ENCODE data around the gene AHRR. TPM values are rescaled to one million over a fixed set of nuclear protein-coding genes. Genes with fewer than 3 reads are reported as not detected.
"Not testable (repeated sequence)": the region's sequence is repeated elsewhere in the genome, so short reads cannot be mapped to it uniquely, and the experiment has no call there.

AHRR gene
- total RNA-seq, 1 experiment from 2014 or later, result 3.2 TPM

GRCh38 chr5:401146-402034 is 79.9 kb downstream of the AHRR start:
- no TSS peak for BruUV-seq (replicated peaks)
- CTCF ChIA-PET, result interaction anchor here (0.6 to 0.8 kb wide), 2 partner anchors 65 to 72 kb away, joined by 3 read pairs; no protein-coding TSS in a partner anchor
- intact Hi-C loops (cut with micrococcal nuclease), result no loop called here
- peaks cover under 1% of the 10 kb centered on the region for H3K4me1 Mint-ChIP-seq (ENCODE audit: insufficient read depth, unreplicated experiment)
- no peak overlapping the region for H3K27ac Mint-ChIP-seq (ENCODE audit: low read depth, unreplicated experiment)
- TF ChIP-seq, protein P1, sequence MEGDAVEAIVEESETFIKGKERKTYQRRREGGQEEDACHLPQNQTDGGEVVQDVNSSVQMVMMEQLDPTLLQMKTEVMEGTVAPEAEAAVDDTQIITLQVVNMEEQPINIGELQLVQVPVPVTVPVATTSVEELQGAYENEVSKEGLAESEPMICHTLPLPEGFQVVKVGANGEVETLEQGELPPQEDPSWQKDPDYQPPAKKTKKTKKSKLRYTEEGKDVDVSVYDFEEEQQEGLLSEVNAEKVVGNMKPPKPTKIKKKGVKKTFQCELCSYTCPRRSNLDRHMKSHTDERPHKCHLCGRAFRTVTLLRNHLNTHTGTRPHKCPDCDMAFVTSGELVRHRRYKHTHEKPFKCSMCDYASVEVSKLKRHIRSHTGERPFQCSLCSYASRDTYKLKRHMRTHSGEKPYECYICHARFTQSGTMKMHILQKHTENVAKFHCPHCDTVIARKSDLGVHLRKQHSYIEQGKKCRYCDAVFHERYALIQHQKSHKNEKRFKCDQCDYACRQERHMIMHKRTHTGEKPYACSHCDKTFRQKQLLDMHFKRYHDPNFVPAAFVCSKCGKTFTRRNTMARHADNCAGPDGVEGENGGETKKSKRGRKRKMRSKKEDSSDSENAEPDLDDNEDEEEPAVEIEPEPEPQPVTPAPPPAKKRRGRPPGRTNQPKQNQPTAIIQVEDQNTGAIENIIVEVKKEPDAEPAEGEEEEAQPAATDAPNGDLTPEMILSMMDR (IDR thresholded peaks at IDR 0.05; ENCODE audit: unreplicated experiment), result no peak
- no peaks in the 10 kb centered on the region for H3K36me3 Mint-ChIP-seq (ENCODE audit: insufficient read depth, unreplicated experiment)
- DNase-seq (ENCODE audit: unreplicated experiment), result no peak
- no peaks in the 10 kb centered on the region for H3K27me3 Mint-ChIP-seq (ENCODE audit: insufficient read depth, unreplicated experiment)
- no peak overlapping the region for H3K4me3 Mint-ChIP-seq (ENCODE audit: unreplicated experiment)
- no peaks in the 10 kb centered on the region for H3K9me3 Mint-ChIP-seq (ENCODE audit: unreplicated experiment)
- POLR2A ChIA-PET, result no interaction called here

GRCh38 chr5:402219-402614 is 80.7 kb downstream of the AHRR start:
- intact Hi-C loops (cut with micrococcal nuclease); H3K36me3 Mint-ChIP-seq (ENCODE audit: insufficient read depth, unreplicated experiment); H3K27ac Mint-ChIP-seq (ENCODE audit: low read depth, unreplicated experiment); H3K27me3 Mint-ChIP-seq (ENCODE audit: insufficient read depth, unreplicated experiment); DNase-seq (ENCODE audit: unreplicated experiment); BruUV-seq (replicated peaks); H3K4me1 Mint-ChIP-seq (ENCODE audit: insufficient read depth, unreplicated experiment); H3K4me3 Mint-ChIP-seq (ENCODE audit: unreplicated experiment); H3K9me3 Mint-ChIP-seq (ENCODE audit: unreplicated experiment): not testable (repeated sequence)
- ChIA-PET POLR2A (interaction anchor here (0.7 kb wide), 1 partner anchor 11 kb away, joined by 3 read pairs; no protein-coding TSS in a partner anchor), CTCF (interaction anchor here (0.6 to 0.8 kb wide), 2 partner anchors 65 to 72 kb away, joined by 3 read pairs; no protein-coding TSS in a partner anchor)

GRCh38 chr5:402615-403359 is 81.3 kb downstream of the AHRR start:
- Mint-ChIP-seq H3K27me3 (ENCODE audit: insufficient read depth, unreplicated experiment) (no peaks in the 10 kb centered on the region), H3K9me3 (ENCODE audit: unreplicated experiment) (no peaks in the 10 kb centered on the region), H3K27ac (ENCODE audit: low read depth, unreplicated experiment) (no peak overlapping the region), H3K36me3 (ENCODE audit: insufficient read depth, unreplicated experiment) (no peaks in the 10 kb centered on the region), H3K4me3 (ENCODE audit: unreplicated experiment) (no peak overlapping the region), H3K4me1 (ENCODE audit: insufficient read depth, unreplicated experiment) (peaks cover 14% of the 10 kb centered on the region)
- TF ChIP-seq, protein P1 (IDR thresholded peaks at IDR 0.05; ENCODE audit: unreplicated experiment), result no peak
- ChIA-PET POLR2A (interaction anchor here (0.7 kb wide), 1 partner anchor 10 kb away, joined by 3 read pairs; no protein-coding TSS in a partner anchor), CTCF (interaction anchor here (0.8 kb wide), 1 partner anchor 66 kb away, joined by 3 read pairs; no protein-coding TSS in a partner anchor)
- BruUV-seq (replicated peaks), result no TSS peak
- DNase-seq (ENCODE audit: unreplicated experiment), result no peak
- intact Hi-C loops (cut with micrococcal nuclease), result no loop called here

DNA sequence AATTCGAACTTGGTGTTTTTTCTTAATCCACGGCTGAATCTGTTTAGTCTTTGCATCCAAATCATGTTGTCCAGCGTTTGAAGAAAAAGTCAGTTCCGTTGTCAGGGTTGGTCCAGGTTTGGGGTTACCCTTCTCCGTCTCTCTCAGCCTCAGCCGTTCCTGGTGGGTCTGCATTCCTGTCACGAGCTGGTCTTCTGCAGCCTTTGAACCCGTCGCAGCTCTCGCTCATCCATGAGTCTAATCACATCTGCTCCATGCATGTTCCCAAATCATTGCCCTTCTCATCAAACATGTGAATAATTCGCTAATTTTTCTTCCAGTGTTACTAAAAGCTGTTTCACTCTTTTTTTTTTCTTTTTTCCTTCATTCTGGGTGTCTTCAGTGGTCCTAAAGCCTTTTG is 82.5 kb downstream of the AHRR start:
- no peaks in the 10 kb centered on the region for H3K36me3 Mint-ChIP-seq (ENCODE audit: insufficient read depth, unreplicated experiment)
- H3K27ac Mint-ChIP-seq (ENCODE audit: low read depth, unreplicated experiment), result no peak overlapping the region
- TF ChIP-seq, protein P1 (IDR thresholded peaks at IDR 0.05; ENCODE audit: unreplicated experiment), result no peak
- no TSS peak for BruUV-seq (replicated peaks)
- H3K27me3 Mint-ChIP-seq (ENCODE audit: insufficient read depth, unreplicated experiment), result no peaks in the 10 kb centered on the region
- intact Hi-C loops (cut with micrococcal nuclease), result no loop called here
- DNase-seq (ENCODE audit: unreplicated experiment), result no peak
- no peak overlapping the region for H3K4me3 Mint-ChIP-seq (ENCODE audit: unreplicated experiment)
- no peaks in the 10 kb centered on the region for H3K9me3 Mint-ChIP-seq (ENCODE audit: unreplicated experiment)
- CTCF ChIA-PET, result no interaction called here
- H3K4me1 Mint-ChIP-seq (ENCODE audit: insufficient read depth, unreplicated experiment), result peaks cover 16% of the 10 kb centered on the region
- POLR2A ChIA-PET, result interaction anchor here (0.6 kb wide), 1 partner anchor 270 kb away, joined by 4 read pairs; no protein-coding TSS in a partner anchor
